B cell (primary cell): Measurements from ENCODE around the gene PRAC2. TPM values are rescaled to one million over a fixed set of nuclear protein-coding genes. Genes with fewer than 3 reads are reported as not detected.

Source experiments
- ATAC-seq: fragments of 200-7000 bp; cut with Tn5 transposase; one replicate; pipeline ENCODE4 v1.10.0; 2021; ENCODE audit warnings: low read depth, mild to moderate bottlenecking, moderate number of reproducible peaks, moderate library complexity
- CTCF ChIA-PET: fragments of 350-600 bp; sonication (Branson Sonifier 250); formaldehyde crosslinking; loops from one replicate; lab custom pipeline; 2021; ENCODE audit warnings: antibody characterized with exemption, inconsistent platforms; lab: Charles Lee
- POLR2A ChIA-PET: fragments of 350-600 bp; sonication (Branson Sonifier 250); formaldehyde crosslinking; loops from one replicate; lab custom pipeline; 2021; ENCODE audit warnings: antibody characterized with exemption; lab: Charles Lee
- DNase-seq: peaks from one replicate; pipeline ENCODE4 v3.0.0; 2013
- H2AFZ ChIP-seq: 2 replicates; pipeline ENCODE4 v1.6.1; 2012; ENCODE audit warnings: mild to moderate bottlenecking, low read depth, low read length; ENCODE audit not compliant: insufficient read depth, poor library complexity, severe bottlenecking
- H3K27ac ChIP-seq, 2 donors: 1 replicate in 1 of 2; 2 replicates in 1 of 2; pipeline ENCODE4 v1.5.1; 2012 to 2013; ENCODE audit warnings: low read length in 2 of 2, mild to moderate bottlenecking in 2 of 2, moderate library complexity in 1 of 2
- H3K27me3 ChIP-seq, 4 experiments: fragments of 200-600 bp in 1 of 4; sonication (generic) in 1 of 4; replicated peaks in 1 of 4; 1 replicate in 2 of 4; 2 replicates in 2 of 4; pipeline versions ENCODE4 v1.6.1 to v1.7.0; 2013 to 2016; ENCODE audit warnings: low read length in 3 of 4, mild to moderate bottlenecking in 2 of 4, mixed read lengths in 1 of 4, moderate library complexity in 1 of 4; ENCODE audit not compliant: insufficient read depth in 4 of 4, control insufficient read depth in 3 of 4; ENCODE audit errors: control extremely low read depth in 1 of 4
- H3K36me3 ChIP-seq, 2 experiments: replicated peaks in 1 of 2; 1 replicate in 1 of 2; 2 replicates in 1 of 2; pipeline versions ENCODE4 v1.6.1 to v1.7.1; 2013; ENCODE audit warnings: low read length in 1 of 2; ENCODE audit not compliant: insufficient read depth in 2 of 2, control insufficient read depth in 1 of 2; ENCODE audit errors: control extremely low read depth in 1 of 2, extremely low read depth in 1 of 2
- H3K4me1 ChIP-seq, 2 donors: fragments of 200-600 bp in 1 of 2; sonication (generic) in 1 of 2; 1 replicate in 1 of 2; 2 replicates in 1 of 2; pipeline versions ENCODE4 v1.5.1 to v1.6.1; 2013 to 2017; ENCODE audit warnings: low read length in 2 of 2; ENCODE audit not compliant: control insufficient read depth in 2 of 2, insufficient read depth in 2 of 2
- H3K4me2 ChIP-seq: replicated peaks from 2 replicates; pipeline ENCODE3; 2012; ENCODE audit warnings: mild to moderate bottlenecking, low read depth, low read length; ENCODE audit not compliant: poor library complexity, severe bottlenecking
- H3K4me3 ChIP-seq, 5 experiments: fragments of 200-600 bp in 1 of 5; sonication (generic) in 1 of 5; 1 replicate in 3 of 5; 2 replicates in 2 of 5; pipeline versions ENCODE4 v1.5.1 to v1.7.0; 2011 to 2016; ENCODE audit warnings: low read length in 4 of 5, mild to moderate bottlenecking in 4 of 5, low read depth in 2 of 5, control low read depth in 1 of 5, moderate library complexity in 1 of 5; ENCODE audit not compliant: insufficient read depth in 1 of 5; ENCODE audit errors: control extremely low read depth in 1 of 5, extremely low read depth in 1 of 5
- H3K79me2 ChIP-seq: fragments of 200-600 bp; sonication (generic); one replicate; pipeline ENCODE4 v1.6.0; 2016; ENCODE audit warnings: low read length; ENCODE audit not compliant: control insufficient read depth, insufficient read depth
- H3K9ac ChIP-seq: fragments of 200-600 bp; sonication (generic); 2 replicates; pipeline ENCODE4 v1.6.1; 2017; ENCODE audit warnings: mild to moderate bottlenecking, low read length, moderate library complexity
- H3K9me3 ChIP-seq, 3 donors: one replicate each; pipeline versions ENCODE4 v1.6.1 to v1.7.1; 2013; ENCODE audit warnings: low read length in 2 of 3; ENCODE audit not compliant: control insufficient read depth in 2 of 3, insufficient read depth in 1 of 3; ENCODE audit errors: control extremely low read depth in 1 of 3
- H4K20me1 ChIP-seq: 2 replicates; pipeline ENCODE4 v1.6.0; 2012; ENCODE audit warnings: mild to moderate bottlenecking, low read length; ENCODE audit not compliant: insufficient read depth, control insufficient read depth, poor library complexity, severe bottlenecking
- H3K27ac Mint-ChIP-seq: one replicate; pipeline ENCODE4 v1.8.0; 2021; ENCODE audit warnings: mixed read lengths
- H3K27me3 Mint-ChIP-seq: one replicate; pipeline ENCODE4 v1.8.0; 2021; ENCODE audit warnings: mixed read lengths
- H3K4me1 Mint-ChIP-seq: one replicate; pipeline ENCODE4 v1.8.0; 2021; ENCODE audit warnings: mixed read lengths
- H3K4me3 Mint-ChIP-seq: one replicate; pipeline ENCODE4 v1.8.0; 2021; ENCODE audit warnings: mixed read lengths
- H3K9me3 Mint-ChIP-seq: one replicate; pipeline ENCODE4 v1.8.0; 2022; ENCODE audit warnings: mixed read lengths; ENCODE audit not compliant: insufficient read depth
- EZH2 ChIP-seq: IDR thresholded peaks from 2 replicates; pipeline ENCODE4 v1.6.1; 2012; ENCODE audit warnings: borderline replicate concordance, low read depth, mild to moderate bottlenecking, moderate library complexity, low read length; ENCODE audit not compliant: insufficient read depth, poor library complexity, severe bottlenecking
- WGBS: methylation state at CpG from one replicate; pipeline ENCODE4 v1.1.5; 2013; ENCODE audit warnings: missing lambda C conversion rate; ENCODE audit not compliant: insufficient coverage; 5-methylcytosine and 5-hydroxymethylcytosine counted together
- intact Hi-C: fragments of 100-400 bp; cut with micrococcal nuclease; formaldehyde crosslinking; loops from one replicate; pipeline ENCODE4 v1.10.0; 2022
- polyA plus RNA-seq: library from polyadenylated mRNA; depleted of rRNA; stranded (reverse); fragments of >200 nt; gene quantifications from 2 replicates; pipeline ENCODE4 v1.2.3, GENCODE V29; 2012
- total RNA-seq, 2 donors: library from RNA; stranded (reverse); fragments of 120-200 nt in 1 of 2; gene quantifications; 1 replicate in 1 of 2; 2 replicates in 1 of 2; pipeline versions ENCODE4 v1.2.3 to v1.2.4, GENCODE V29; 2013 to 2022
- TF ChIP-seq, protein P1 (sequence below): fragments of 200-600 bp; IDR thresholded peaks from one replicate; pipeline ENCODE4 v1.8.0; 2022; ENCODE audit warnings: antibody characterized with exemption, mild to moderate bottlenecking

The PRAC2 gene
- total and polyA plus RNA-seq, 2 donors (not counting 1 experiment from before 2014, with no cell fraction given), result not detected

- POLR2A ChIA-PET, result interaction anchor here (0.6 kb wide), 1 partner anchor 273 kb away, joined by 9 read pairs; the partner anchor contains the start of gene IGF2BP1
- peak overlapping the region; percentile 54 for H3K4me2 ChIP-seq
- Mint-ChIP-seq H3K4me3 (peak overlapping the region; percentile 62), H3K4me1 (peaks cover 35% of the 10 kb centered on the region), H3K9me3 (no peaks in the 10 kb centered on the region), H3K27me3 (peaks cover 80% of the 10 kb centered on the region), H3K27ac (peak overlapping the region; percentile 69)
- no peak overlapping the region for H3K27ac ChIP-seq
- peaks cover 0 to 100% (median 89%) of the 10 kb centered on the region in 4 experiments for H3K27me3 ChIP-seq
- 8% methylated on average over 26 of the region's 32 CpGs for WGBS
- peak; percentile 47 for ATAC-seq
- H3K4me3 ChIP-seq, result peak overlapping the region in 1 of 5 experiments; percentile 18
- H2AFZ ChIP-seq, result peak overlapping the region; percentile 9
- peak; percentile 77 for DNase-seq
- H3K4me1 ChIP-seq, result peaks cover 51 to 77% of the 10 kb centered on the region in 2 donors
- peaks cover 2 to 84% (median 9%) of the 10 kb centered on the region in 3 donors for H3K9me3 ChIP-seq
- no peaks in the 10 kb centered on the region for H4K20me1 ChIP-seq
- peak overlapping the region; percentile 6 for H3K9ac ChIP-seq
- no peaks in the 10 kb centered on the region for H3K36me3 ChIP-seq
- intact Hi-C loops, result loop anchor here (1.0 to 10.0 kb wide), 4 partner anchors 22 to 270 kb away; partner anchors contain the start of gene IGF2BP1
- peak; percentile 73 for TF ChIP-seq EZH2
- TF ChIP-seq, protein P1, sequence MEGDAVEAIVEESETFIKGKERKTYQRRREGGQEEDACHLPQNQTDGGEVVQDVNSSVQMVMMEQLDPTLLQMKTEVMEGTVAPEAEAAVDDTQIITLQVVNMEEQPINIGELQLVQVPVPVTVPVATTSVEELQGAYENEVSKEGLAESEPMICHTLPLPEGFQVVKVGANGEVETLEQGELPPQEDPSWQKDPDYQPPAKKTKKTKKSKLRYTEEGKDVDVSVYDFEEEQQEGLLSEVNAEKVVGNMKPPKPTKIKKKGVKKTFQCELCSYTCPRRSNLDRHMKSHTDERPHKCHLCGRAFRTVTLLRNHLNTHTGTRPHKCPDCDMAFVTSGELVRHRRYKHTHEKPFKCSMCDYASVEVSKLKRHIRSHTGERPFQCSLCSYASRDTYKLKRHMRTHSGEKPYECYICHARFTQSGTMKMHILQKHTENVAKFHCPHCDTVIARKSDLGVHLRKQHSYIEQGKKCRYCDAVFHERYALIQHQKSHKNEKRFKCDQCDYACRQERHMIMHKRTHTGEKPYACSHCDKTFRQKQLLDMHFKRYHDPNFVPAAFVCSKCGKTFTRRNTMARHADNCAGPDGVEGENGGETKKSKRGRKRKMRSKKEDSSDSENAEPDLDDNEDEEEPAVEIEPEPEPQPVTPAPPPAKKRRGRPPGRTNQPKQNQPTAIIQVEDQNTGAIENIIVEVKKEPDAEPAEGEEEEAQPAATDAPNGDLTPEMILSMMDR, result peak; percentile 68
- H3K79me2 ChIP-seq, result no peaks in the 10 kb centered on the region
- CTCF ChIA-PET, result interaction anchor here (0.6 to 2.9 kb wide), 25 partner anchors 8 to 160 kb away, joined by 3 to 21 read pairs (median 4); no protein-coding TSS in a partner anchor
Measured at GRCh38 chr17:48724251-48725003, 1.4 kb downstream of the PRAC2 start.

DNA sequence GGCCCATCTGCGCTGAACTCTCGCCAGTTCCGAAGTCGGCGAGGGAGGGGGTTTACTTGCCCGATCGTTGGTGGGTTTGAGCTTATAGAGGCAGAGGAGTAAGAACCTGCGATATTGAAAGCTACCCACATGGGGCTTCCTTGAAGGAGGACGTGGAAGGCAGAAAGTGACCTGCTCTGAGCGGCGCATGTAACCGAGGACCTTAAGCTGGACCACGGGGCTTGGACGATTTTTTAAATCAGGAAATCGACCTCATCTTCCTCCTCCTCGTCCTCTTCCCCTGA, 2.0 kb downstream of the PRAC2 start:
- no peaks in the 10 kb centered on the region for H3K36me3 ChIP-seq
- peak overlapping the region; percentile 54 for H3K4me2 ChIP-seq
- Mint-ChIP-seq H3K27me3 (peaks cover 78% of the 10 kb centered on the region), H3K4me1 (peaks cover 35% of the 10 kb centered on the region), H3K27ac (peak overlapping the region; percentile 50), H3K4me3 (peak overlapping the region; percentile 44), H3K9me3 (no peaks in the 10 kb centered on the region)
- WGBS, result 6% methylated on average over 9 of the region's 16 CpGs
- H3K27me3 ChIP-seq, result peaks cover 0 to 100% (median 88%) of the 10 kb centered on the region in 4 experiments
- peaks cover 2 to 81% (median 9%) of the 10 kb centered on the region in 3 donors for H3K9me3 ChIP-seq
- no peaks in the 10 kb centered on the region for H3K79me2 ChIP-seq
- no peak overlapping the region for H3K27ac ChIP-seq
- POLR2A ChIA-PET, result no interaction called here
- intact Hi-C loops, result loop anchor here (2.0 to 10.0 kb wide), 3 partner anchors 22 to 270 kb away; partner anchors contain the start of gene IGF2BP1
- ATAC-seq (no peak), DNase-seq (no peak)
- peak overlapping the region in 1 of 5 experiments; percentile 18 for H3K4me3 ChIP-seq
- no peak for TF ChIP-seq EZH2
- TF ChIP-seq, protein P1, result no peak
- peak overlapping the region; percentile 9 for H2AFZ ChIP-seq
- no peaks in the 10 kb centered on the region for H4K20me1 ChIP-seq
- peaks cover 48 to 75% of the 10 kb centered on the region in 2 donors for H3K4me1 ChIP-seq
- CTCF ChIA-PET, result interaction anchor here (0.7 to 2.9 kb wide), 10 partner anchors 8 to 157 kb away, joined by 3 to 21 read pairs (median 4); no protein-coding TSS in a partner anchor
- H3K9ac ChIP-seq, result peak overlapping the region; percentile 6
